HUES64 (cell line): ENCODE measurements around the gene LHCGR.
A peak's percentile ranks its signal among the peaks of the same experiment; 100 is the strongest.
"Not testable (repeated sequence)": the region's sequence is repeated elsewhere in the genome, so short reads cannot be mapped to it uniquely, and the experiment has no call there.

Experiments
- H3K27ac ChIP-seq: 2 replicates; pipeline ENCODE4 v1.7.0; 2013; ENCODE audit warnings: low read depth, low read length, inconsistent platforms
- H3K27me3 ChIP-seq: 2 replicates; pipeline ENCODE4 v1.6.1; 2013; ENCODE audit warnings: mild to moderate bottlenecking, low read length; ENCODE audit not compliant: insufficient read depth
- H3K36me3 ChIP-seq: 2 replicates; pipeline ENCODE4 v1.6.1; 2013; ENCODE audit warnings: mild to moderate bottlenecking, low read length; ENCODE audit not compliant: insufficient read depth
- H3K4me1 ChIP-seq: 2 replicates; pipeline ENCODE4 v1.6.1; 2013; ENCODE audit warnings: mild to moderate bottlenecking, low read length, moderate library complexity; ENCODE audit not compliant: insufficient read depth
- H3K4me3 ChIP-seq: 2 replicates; pipeline ENCODE4 v1.5.1; 2013; ENCODE audit warnings: mild to moderate bottlenecking, low read length, moderate library complexity
- H3K9ac ChIP-seq: 2 replicates; pipeline ENCODE4 v1.6.1; 2013; ENCODE audit warnings: mild to moderate bottlenecking, low read depth, low read length
- H3K9me3 ChIP-seq: 2 replicates; pipeline ENCODE4 v1.6.1; 2013; ENCODE audit warnings: low read depth, low read length; ENCODE audit not compliant: insufficient read depth
- WGBS: fragments of 150-250, 120-280 bp; methylation state at CpG from one replicate; pipeline ENCODE4 v1.1.7; 2013; ENCODE audit warnings: missing lambda C conversion rate; 5-methylcytosine and 5-hydroxymethylcytosine counted together

Gene LHCGR

DNA sequence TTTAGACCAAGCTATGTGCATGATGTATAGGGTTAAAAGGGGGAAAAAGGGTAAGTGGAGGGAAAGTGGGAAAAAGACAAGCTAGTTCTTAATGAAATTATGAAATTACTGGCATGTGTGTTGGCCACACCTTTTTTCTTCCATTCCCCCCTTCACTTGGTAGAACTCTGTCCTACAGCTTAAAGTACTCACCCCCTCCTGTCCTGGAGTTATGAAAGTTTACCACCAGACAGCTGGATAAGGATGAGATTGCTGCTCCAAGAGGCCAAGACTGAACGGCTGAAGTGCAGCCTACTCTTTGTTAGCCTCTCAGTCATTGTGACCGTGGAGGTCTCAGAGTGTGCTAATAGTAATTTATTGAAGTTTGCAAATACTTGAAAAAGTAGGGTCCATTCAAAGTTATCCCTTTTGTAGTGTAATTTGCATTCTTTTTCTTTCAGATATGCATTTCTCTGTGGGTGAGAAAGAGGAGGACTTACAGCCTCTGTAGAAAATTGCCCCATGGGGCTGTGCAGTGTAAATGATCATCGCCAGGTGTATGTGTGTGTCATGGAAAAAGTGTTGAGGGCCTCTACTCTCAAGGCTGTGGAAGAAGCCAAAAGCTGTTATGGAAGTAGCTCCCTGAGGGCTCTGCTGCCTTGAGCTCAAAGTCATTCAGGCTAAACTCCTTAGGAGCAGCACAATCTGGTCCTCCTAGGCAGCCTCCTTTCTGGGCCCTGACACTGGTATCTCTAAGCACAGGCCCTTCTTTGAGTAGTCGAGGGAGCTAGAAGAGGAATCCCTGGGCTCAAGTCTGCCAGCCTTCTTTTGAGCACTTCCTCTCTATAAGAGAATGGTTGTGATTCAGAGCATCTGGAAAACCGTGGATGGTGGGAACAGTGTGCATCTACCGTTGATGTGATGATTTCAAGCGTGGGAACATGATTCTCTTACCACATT, 46.2 kb downstream of the LHCGR start:
- H3K36me3 ChIP-seq, result no peaks in the 10 kb centered on the region
- no peak overlapping the region for H3K27ac ChIP-seq

DNA sequence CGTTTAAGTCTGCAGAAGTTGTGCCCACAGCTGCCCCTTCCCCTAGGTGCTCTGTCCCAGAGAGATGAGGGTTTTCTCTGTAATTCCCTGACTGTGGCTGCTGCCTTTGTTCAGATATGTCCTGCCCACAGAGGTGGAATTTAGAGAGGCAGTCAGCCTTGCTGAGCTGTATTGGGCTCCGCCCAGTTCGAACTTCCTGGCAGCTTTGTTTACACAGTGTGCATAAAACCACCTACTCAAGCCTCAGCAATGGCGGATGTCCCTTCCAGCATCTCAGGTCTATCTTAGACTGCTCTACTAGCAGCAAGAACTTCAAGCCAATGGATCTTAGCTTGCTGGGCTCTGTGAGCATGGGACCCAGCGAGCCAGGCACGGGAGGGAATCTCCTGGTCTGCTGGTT, 48.1 kb downstream of the LHCGR start:
- 93% methylated on average over 6 of the region's 6 CpGs for WGBS
- H3K4me1 ChIP-seq, result no peaks in the 10 kb centered on the region
- H3K27ac ChIP-seq, result no peak overlapping the region

More for the DNA sequence above, 46.2 kb downstream of the LHCGR start:
- H3K9ac ChIP-seq, result no peak overlapping the region
- 90% methylated on average over 7 of the region's 7 CpGs for WGBS
- no peak overlapping the region for H3K4me3 ChIP-seq
- H3K4me1 ChIP-seq, result no peaks in the 10 kb centered on the region
- H3K9me3 ChIP-seq, result 0 out of 2 replicates have a peak, but pooled peaks cover 4% of the 10 kb centered on the region
- H3K27me3 ChIP-seq, result no peaks in the 10 kb centered on the region

DNA sequence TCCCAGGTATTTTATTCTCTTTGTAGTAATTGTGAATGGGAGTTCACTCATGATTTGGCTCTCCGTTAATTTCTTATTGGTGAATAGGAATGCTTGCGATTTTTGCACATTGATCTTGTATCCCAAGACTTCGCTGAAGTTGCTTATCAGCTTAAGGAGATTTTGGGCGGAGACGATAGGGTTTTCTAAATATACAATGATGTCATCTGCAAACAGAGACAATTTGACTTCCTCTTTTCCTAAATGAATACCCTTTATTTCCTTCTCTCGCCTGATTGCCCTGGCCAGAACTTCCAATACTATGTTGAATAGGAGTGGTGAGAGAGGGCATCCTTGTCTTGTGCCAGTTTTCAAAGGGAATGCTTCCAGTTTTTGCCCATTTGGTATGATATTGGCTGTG, 51.9 kb downstream of the LHCGR start:
- not testable (repeated sequence) for H3K9me3 ChIP-seq, H3K27me3 ChIP-seq, H3K36me3 ChIP-seq, H3K4me3 ChIP-seq, H3K4me1 ChIP-seq, H3K9ac ChIP-seq, H3K27ac ChIP-seq
- 94% methylated on average over 5 of the region's 6 CpGs for WGBS

More for the DNA sequence above, 48.1 kb downstream of the LHCGR start:
- no peak overlapping the region for H3K9ac ChIP-seq
- H3K9me3 ChIP-seq, result 0 out of 2 replicates have a peak, but pooled peaks cover 4% of the 10 kb centered on the region
- H3K36me3 ChIP-seq, result no peaks in the 10 kb centered on the region
- no peak overlapping the region for H3K4me3 ChIP-seq
- H3K27me3 ChIP-seq, result no peaks in the 10 kb centered on the region

DNA sequence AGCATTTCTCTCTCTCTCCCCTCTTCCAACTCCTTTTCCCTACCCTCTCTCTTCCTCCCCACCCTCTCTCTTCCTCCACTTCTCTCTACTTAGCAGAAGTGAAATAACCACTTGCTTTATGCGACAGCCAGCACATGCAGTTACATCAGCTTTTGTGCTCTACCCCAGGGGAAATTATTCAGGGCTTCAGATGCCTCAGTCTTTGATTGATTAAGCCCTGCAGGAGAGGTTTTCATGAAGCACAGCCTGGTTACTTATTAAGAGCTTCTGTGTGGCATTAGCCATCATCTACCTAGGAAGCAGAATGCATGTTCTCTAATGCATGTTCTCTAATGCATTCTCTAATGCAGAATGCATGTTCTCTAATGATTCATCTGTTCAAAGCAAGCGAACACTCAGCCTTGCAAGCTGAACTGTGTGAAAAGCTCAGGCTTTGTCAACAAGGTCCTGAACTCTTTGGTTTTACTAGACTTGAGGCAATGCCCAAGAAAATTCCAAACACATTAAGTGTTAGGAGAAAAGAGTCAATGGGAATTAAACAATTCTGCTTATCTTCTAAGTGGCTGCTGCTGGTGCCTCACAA, 56.1 kb downstream of the LHCGR start:
- Histone ChIP-seq H3K9ac (no peak overlapping the region), H3K4me1 (peaks cover 22% of the 10 kb centered on the region), H3K27me3 (no peaks in the 10 kb centered on the region), H3K27ac (no peak overlapping the region), H3K9me3 (no peaks in the 10 kb centered on the region), H3K4me3 (no peak overlapping the region), H3K36me3 (no peaks in the 10 kb centered on the region)
- WGBS, result 76% methylated on average over 2 of the region's 2 CpGs

DNA sequence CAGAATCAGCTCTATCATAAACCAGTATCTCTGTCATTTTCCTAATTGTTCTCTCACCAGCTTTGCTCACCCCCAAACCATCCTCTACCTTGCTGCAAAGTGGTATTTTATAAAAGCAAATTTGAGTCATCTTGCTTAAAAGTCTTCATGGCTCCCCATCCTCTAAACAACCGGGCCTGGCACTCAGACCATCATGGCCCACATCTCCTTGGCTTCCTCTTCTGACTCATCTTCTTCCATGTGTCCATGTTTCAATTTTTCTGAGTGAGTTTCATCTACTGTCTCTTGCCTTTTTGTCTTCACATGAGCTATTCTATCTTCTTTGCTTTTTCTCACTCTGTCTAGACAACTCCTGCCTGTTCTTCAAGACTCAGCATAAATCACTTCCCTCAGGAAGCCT, 58.6 kb downstream of the LHCGR start:
- Histone ChIP-seq H3K27me3 (no peaks in the 10 kb centered on the region), H3K27ac (no peak overlapping the region), H3K36me3 (no peaks in the 10 kb centered on the region), H3K4me1 (peaks cover 47% of the 10 kb centered on the region), H3K4me3 (no peak overlapping the region), H3K9me3 (no peaks in the 10 kb centered on the region), H3K9ac (no peak overlapping the region)
- 85% methylated on average over 1 of the region's 1 CpG for WGBS

DNA sequence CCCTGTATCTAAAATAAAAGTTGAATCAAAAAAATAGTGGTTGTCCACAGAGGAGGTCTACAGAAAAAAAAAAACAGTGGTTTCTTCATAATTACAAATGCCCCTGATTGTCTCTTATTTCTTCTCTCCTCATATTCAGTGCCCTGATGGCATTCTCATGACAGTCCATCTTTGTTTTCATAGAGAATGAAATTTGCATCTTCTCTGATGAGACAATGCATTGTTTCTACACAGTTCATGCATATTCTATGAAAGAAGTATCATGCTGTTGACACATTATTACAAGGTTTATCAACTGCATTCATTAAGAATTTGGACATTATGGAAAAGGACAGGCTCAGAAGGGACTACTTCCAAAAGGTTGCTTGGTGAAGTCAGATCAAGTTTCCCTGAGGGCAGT, 59.5 kb downstream of the LHCGR start:
- H3K9me3 ChIP-seq, result no peaks in the 10 kb centered on the region
- no peaks in the 10 kb centered on the region for H3K27me3 ChIP-seq
- H3K27ac ChIP-seq, result no peak overlapping the region
- no peaks in the 10 kb centered on the region for H3K36me3 ChIP-seq
- H3K4me1 ChIP-seq, result peaks cover 48% of the 10 kb centered on the region
- no peak overlapping the region for H3K4me3 ChIP-seq
- no peak overlapping the region for H3K9ac ChIP-seq

DNA sequence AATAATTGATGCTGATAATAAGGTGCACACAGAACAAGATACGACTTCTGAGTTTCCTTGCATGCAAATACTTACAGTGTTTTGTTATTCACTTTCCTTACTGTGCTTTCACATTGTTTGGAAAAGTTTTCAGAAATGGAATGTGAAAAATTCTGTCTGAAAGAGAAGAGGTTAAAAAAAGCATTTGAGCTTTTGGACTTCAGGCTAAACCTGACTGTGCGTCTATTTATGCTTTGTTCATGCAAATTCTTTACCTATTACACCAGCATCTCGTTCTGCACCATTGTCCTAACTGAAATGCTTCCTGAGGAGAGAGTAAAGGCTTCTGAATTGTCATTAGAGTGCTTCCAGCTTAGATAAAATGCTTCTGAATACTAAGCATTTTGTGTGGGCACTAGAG, 61.4 kb downstream of the LHCGR start:
- H3K9ac ChIP-seq, result peak overlapping the region; percentile 53; the same call in 1 of the 2 replicates

DNA sequence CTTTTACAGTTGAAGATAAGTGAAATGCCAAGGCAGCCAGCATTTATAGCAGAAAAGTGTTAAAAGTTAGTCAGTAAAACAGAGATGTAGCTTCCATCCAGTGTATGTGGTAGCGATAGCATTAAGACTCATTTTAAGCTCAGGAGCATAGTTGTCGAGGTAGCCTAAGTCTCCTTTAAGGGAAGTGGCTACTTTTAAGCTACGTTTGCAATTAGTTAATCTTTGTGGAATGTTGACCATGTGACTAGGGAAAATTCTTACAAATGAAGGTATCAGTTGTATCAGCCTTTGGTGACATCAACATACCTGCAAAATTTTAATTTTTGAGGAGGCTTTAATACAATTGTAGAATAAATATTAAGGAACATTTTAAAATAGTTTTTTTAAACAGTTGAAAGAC, 61.9 kb downstream of the LHCGR start:
- H3K36me3 ChIP-seq, result no peaks in the 10 kb centered on the region
- H3K4me1 ChIP-seq, result peaks cover 48% of the 10 kb centered on the region
- no peak overlapping the region for H3K4me3 ChIP-seq
- peak overlapping the region; percentile 78 for H3K27ac ChIP-seq
- no peaks in the 10 kb centered on the region for H3K9me3 ChIP-seq
- H3K27me3 ChIP-seq, result no peaks in the 10 kb centered on the region
- H3K9ac ChIP-seq, result peak overlapping the region; percentile 38; the same call in 1 of the 2 replicates
- 41% methylated on average over 3 of the region's 3 CpGs for WGBS

More for the DNA sequence above, 61.4 kb downstream of the LHCGR start:
- Histone ChIP-seq H3K27ac (peak overlapping the region; percentile 78), H3K9me3 (no peaks in the 10 kb centered on the region), H3K4me1 (peaks cover 48% of the 10 kb centered on the region), H3K4me3 (0 out of 2 replicates have a peak overlapping the region, but pooled peaks have one; percentile 0), H3K36me3 (no peaks in the 10 kb centered on the region), H3K27me3 (no peaks in the 10 kb centered on the region)
- WGBS, result 21% methylated on average over 3 of the region's 3 CpGs

DNA sequence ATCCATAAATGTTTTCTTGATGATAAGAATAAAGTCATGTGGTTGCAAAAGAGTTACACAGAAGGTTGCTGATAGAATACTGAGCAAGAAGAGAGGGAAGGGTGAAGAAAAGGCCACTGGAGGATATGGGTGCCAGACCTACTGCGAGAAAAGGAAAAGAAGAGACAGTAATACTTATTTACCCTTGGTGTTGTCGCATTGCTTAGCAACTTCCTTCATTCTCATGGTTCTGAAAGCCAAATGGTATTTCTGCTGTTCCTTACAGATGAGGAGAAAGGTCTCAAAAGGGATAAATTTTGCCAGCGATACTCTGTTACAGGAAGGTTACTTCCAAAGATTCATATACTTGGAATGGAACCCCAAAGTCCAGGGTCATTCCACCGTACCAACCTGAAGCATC, 62.5 kb downstream of the LHCGR start:
- no peaks in the 10 kb centered on the region for H3K9me3 ChIP-seq
- H3K27me3 ChIP-seq, result no peaks in the 10 kb centered on the region
- H3K27ac ChIP-seq, result peak overlapping the region; percentile 78; the same call in 1 of the 2 replicates
- H3K4me3 ChIP-seq, result no peak overlapping the region; the same call in 1 of the 2 replicates
- WGBS, result 99% methylated on average over 4 of the region's 4 CpGs
- peak overlapping the region; percentile 19; the same call in 1 of the 2 replicates for H3K9ac ChIP-seq
- peaks cover 43% of the 10 kb centered on the region for H3K4me1 ChIP-seq
- no peaks in the 10 kb centered on the region for H3K36me3 ChIP-seq

DNA sequence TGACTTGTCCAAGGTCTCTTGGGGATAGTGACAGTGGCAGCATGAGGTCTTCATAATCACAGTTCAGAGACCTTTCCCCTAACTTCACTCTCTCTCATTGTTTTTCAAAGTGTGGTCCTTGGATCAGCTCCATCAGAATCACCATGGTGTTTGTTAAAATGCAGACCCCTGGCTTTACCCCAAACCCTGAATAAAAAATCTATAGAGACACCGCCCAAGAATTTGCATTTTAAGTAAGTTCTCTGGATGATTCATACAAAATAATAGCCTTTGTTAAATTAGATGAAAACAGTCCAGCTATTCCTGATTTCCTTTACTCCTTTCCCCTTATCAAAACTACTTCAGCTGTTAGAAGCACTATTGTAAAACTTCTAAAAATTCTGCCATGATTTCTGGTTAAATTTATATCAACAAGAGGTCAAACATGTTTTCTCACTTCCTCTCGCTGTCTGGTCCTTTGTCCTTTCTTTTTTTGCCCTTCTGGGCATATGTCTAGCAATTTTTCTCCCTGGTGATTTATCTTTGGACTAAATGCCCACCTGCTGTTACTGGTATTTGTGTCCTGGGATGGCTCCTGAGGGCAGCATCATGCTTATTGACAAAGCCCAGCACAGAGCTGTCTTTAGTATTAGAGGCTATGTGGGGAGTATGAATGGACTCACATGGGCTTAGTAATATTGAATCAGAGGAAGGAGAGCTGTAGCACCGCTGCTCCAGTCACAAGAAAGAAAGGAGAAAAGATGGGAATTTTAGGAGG, 63.4 kb downstream of the LHCGR start:
- Histone ChIP-seq H3K4me3 (peak overlapping the region; percentile 16; the same call in 1 of the 2 replicates), H3K9ac (no peak overlapping the region), H3K27ac (peak overlapping the region; percentile 78; the same call in 1 of the 2 replicates), H3K4me1 (peaks cover 43% of the 10 kb centered on the region), H3K36me3 (no peaks in the 10 kb centered on the region), H3K9me3 (no peaks in the 10 kb centered on the region), H3K27me3 (no peaks in the 10 kb centered on the region)
- WGBS, result 62% methylated on average over 2 of the region's 3 CpGs

DNA sequence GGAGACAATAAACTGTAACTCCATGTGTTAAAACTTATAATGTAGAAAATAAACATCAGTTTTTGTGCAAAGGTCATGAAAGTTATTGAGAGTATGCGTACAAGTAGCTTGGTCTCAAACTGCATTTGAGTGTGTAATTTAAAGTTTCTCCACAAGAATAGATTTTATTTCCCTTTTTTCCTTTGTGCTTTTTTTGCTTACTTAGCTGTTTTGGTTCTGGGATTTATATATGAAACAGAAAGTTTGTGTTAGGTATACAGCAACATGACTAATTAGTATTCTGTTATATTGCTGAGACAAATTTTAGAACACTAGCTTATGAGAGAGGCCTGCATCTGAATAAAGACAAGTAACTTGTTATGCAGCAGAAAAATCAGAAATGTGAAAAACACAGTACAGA, 70.4 kb downstream of the LHCGR start:
- Histone ChIP-seq H3K27ac (no peak overlapping the region), H3K9ac (no peak overlapping the region), H3K36me3 (no peaks in the 10 kb centered on the region), H3K4me3 (no peak overlapping the region), H3K4me1 (no peaks in the 10 kb centered on the region), H3K9me3 (no peaks in the 10 kb centered on the region), H3K27me3 (no peaks in the 10 kb centered on the region)
- WGBS, result 92% methylated on average over 1 of the region's 1 CpG
